Measurements from ENCODE around the gene TFAP2E.

TFAP2E gene

GRCh38 chr1:35557118-35557610 lies 15.9 kb upstream of the TFAP2E start, which contains the start of gene KIAA0319L:
Gene KIAA0319L (minus strand): TSS chr1:35557403. CDS start chr1:35554491, 2,912 bp downstream.
- no peak for DNase-seq (ENCODE audit: low read depth in 3 of 3)

DNA sequence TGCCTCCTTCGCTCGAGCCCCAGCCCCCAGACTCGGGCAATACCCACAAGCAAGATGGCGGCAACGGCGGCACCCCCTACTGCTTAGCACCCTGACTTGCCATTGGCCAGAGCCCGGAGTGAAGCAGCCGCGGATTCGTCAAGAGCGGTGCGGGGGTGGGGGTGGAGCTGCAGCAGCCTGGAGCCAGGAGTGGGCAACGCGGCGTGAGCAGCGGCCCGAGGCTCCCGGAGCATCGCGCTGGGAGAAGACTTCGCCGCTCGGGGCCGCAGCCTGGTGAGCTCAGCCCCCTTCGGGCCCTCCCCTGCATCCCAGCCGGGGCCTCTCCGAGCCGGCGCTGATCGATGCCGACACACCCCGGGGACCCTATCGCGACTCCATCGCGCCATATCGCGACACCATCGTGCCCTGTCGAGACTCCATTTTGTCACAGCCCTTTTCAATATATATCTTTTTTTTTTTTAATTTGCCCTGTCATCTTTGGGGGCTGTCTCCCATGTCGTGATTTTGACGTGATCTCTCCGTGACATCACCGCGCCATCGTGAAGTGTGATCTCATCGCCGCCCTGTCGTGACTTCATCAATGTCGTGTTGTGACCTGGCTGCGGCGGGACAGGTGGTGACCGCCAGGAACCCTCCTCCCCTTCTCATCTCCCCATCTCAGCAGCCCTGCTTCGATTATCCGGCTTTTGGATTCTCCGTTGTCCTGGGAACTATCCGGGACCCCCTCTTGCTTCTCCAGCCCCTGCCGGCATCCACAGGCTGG lies 15.3 kb upstream of the TFAP2E start, which contains the start of gene NCDN:
Gene NCDN (plus strand): TSS at position 189 of the 763 bp plus-strand sequence. CDS start 392 bp downstream, at position 581.
- peak; percentile 89 to 94 (median 92) for DNase-seq (ENCODE audit: low read depth in 3 of 3)

GRCh38 chr1:35558374-35559316 lies 14.5 kb upstream of the TFAP2E start:
- no peak for DNase-seq (ENCODE audit: low read depth in 3 of 3)

- DNase-seq (ENCODE audit: low read depth in 3 of 3): no peak
Observed at GRCh38 chr1:35559317-35559944, 13.7 kb upstream of the TFAP2E start.

DNA sequence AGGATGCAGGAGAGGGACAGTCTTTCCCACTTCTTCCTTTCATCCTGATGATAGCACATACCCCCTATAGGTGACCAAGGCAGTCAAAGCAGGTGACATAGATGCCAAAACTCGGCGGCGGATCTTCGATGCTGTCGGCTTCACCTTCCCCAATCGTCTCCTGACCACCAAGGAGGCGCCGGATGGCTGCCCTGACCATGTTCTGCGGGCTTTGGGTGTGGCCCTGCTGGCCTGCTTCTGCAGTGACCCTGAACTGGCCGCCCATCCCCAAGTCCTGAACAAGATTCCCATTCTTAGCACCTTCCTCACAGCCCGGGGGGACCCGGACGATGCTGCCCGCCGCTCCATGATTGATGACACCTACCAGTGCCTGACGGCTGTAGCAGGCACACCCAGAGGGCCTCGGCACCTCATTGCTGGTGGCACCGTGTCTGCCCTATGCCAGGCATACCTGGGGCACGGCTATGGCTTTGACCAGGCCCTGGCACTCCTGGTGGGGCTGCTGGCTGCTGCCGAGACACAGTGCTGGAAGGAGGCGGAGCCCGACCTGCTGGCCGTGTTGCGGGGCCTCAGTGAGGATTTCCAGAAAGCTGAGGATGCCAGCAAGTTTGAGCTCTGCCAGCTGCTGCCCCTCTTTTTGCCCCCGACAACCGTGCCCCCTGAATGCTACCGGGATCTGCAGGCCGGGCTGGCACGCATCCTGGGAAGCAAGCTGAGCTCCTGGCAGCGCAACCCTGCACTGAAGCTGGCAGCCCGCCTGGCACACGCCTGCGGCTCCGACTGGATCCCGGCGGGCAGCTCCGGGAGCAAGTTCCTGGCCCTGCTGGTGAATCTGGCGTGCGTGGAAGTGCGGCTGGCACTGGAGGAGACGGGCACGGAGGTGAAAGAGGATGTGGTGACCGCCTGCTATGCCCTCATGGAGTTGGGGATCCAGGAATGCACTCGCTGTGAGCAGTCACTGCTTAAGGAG lies 12.6 kb upstream of the TFAP2E start:
- DNase-seq (ENCODE audit: low read depth in 3 of 3): no peak

GRCh38 chr1:35561297-35561971 lies 11.7 kb upstream of the TFAP2E start:
- DNase-seq (ENCODE audit: low read depth in 3 of 3): no peak

DNA sequence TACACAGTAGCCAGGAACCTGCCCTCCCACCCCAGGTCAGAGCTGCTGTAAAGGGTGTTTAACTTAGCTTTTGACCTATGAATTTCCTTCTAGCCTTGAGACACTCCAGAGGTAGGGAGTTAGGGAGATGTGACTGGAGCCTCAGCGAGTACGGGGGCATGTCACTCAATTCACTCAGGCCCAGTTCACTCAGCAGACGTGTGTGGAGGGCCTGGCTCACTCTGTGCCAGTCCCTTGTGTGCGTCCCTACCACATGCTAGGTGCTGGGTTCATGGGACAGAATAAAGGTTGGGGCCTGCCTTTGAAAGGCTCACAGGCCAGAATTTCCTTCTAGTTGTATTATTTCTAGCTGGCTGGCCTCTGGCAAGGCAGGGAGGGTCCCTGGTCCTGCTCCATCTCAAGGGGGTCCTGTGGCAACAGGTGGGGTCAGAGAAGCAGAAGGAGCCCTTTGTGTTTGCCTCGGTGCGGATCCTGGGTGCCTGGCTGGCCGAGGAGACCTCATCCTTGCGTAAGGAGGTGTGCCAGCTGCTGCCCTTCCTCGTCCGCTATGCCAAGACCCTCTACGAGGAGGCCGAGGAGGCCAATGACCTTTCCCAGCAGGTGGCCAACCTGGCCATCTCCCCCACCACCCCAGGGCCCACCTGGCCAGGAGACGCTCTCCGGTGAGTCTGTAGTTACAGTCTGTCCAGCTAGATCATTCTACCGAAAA lies 11.0 kb upstream of the TFAP2E start:
- DNase-seq (ENCODE audit: low read depth in 3 of 3): no peak

DNA sequence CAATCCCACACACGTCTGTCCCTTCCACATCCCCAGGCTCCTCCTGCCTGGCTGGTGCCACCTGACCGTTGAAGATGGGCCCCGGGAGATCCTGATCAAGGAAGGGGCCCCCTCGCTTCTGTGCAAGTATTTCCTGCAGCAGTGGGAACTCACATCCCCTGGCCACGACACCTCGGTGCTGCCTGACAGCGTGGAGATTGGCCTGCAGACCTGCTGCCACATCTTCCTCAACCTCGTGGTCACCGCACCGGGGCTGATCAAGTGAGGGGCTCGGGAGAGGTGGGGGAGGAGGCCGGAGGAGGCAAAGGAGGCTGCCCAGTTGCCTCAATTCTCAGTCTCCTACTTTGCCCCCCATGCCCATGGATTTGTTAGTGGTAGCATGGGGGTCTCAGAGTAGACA lies 9.9 kb upstream of the TFAP2E start:
- no peak for DNase-seq (ENCODE audit: low read depth in 3 of 3)

DNA sequence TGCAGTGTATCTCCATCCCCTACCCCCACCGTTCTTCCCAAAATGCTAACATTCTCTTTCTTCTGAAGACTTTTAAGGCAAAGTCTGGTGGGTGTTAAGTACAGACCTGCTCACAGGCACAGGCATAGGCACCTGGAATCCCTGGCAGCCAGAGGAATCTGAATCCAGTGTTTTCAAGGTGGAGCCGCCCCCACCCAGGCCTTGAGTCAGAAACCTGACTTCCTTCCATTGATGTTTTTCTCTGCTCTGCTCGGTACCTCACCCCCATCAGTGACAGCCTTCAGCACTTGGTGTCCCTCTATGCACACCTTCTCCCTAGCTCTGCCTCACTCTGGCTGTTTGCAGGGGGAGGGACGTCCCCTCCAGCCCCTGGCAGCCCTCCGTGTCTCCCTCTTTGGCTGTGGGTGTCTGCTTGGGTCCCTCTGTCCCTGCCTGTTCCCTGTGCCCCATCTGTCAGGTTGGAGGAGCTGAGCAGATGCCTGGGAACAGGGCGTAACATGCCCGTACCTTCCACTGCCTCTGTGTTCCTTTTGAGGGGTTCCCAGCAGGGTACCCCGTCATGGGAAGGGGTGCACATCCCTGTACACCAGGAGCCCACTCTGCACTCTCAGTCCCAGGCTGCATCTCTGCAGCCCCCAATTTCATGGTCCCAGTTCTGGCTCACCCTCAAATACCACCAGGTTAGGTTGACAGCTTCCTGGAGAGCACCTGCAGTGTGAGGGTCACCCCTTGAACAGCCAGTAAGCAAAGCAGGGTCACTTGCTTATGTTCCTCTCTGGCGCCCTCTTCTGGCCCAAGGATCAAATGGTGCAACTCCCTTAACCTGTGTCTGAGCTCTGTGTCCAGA lies 8.9 kb upstream of the TFAP2E start:
- peak; percentile 60 to 64 (median 62) for DNase-seq (ENCODE audit: low read depth in 3 of 3)

DNA sequence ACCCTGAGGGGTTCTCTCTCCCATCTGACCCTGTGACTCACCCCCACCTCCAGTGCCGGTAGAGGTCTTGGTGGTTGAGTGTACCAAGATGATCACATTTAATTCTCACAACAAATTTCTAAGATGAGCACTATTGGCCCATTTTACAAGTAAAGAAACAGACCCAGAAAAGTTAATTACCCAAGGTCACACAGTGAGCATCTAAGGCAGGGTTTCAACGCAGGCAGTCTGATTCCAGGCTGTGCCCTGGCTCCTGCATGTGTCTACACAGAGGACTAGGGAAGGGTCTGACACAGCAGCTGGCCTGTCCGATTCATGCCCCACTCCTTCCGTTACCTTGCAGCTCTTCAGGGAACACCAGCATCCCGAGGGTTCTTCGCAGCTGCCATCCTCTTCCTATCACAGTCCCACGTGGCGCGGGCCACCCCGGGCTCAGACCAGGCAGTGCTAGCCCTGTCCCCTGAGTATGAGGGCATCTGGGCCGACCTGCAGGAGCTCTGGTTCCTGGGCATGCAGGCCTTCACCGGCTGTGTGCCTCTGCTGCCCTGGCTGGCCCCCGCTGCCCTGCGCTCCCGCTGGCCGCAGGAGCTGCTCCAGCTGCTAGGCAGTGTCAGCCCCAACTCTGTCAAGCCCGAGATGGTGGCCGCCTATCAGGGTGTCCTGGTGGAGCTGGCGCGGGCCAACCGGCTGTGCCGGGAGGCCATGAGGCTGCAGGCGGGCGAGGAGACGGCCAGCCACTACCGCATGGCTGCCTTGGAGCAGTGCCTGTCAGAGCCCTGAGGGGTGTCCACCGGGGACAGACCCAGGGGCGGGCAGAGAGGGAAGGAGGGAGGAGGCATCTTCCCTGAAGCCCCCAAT lies 8.0 kb upstream of the TFAP2E start:
- DNase-seq (ENCODE audit: low read depth in 3 of 3): no peak

- DNase-seq (ENCODE audit: low read depth in 3 of 3): no peak
Observed at GRCh38 chr1:35565742-35566133, 7.4 kb upstream of the TFAP2E start.

- no peak for DNase-seq (ENCODE audit: low read depth in 3 of 3)
Observed at GRCh38 chr1:35567947-35568558, 5.1 kb upstream of the TFAP2E start.

- peak in 2 of 3 experiments; percentile 31 to 44 for DNase-seq (ENCODE audit: low read depth in 3 of 3)
Observed at GRCh38 chr1:35568975-35569395, 4.1 kb upstream of the TFAP2E start.

DNA sequence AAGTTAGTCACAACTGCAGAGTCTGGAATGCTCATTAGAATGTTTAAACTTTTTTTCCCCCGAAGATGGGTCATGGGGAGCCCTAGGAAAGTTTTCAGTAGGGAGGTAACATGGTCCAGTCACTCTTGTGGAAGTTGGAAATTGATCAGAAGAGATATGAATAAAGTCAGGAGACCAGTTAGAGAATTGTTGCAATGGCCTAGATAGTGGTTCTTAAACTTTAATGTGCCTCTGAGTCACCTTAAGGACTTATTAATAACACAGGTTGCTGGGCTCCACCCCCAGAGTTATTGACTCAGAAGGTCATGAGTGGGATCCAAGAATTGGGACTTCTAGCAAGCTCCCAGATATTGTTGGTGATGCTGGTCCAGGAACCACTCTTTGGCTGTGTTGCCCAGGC lies 3.2 kb upstream of the TFAP2E start:
- no peak for DNase-seq (ENCODE audit: low read depth in 3 of 3)

DNA sequence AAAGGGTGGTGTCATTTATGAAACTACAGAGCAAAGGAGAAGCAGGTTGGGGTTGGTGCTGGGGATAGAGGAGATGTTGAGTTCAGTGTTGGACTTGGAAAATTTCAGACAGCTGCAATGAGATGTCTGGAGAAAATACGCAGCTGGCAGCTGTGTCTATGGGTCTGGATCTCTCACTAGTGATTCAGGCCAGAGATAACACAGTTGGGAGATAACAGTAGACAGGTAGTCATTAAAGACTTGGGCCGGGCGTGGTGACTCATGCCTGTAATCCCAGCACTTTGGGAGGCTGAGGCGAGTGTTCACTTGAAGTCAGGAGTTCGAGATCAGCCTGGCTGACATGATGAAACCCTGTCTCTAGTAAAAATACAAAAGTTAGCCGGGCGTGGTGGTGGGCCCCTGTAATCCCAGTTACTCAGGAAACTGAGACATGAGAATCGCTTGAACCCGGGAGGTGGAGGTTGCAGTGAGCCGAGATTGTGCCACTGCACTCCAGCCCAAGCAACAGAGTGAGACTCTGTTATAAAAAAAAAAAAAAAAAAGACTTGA lies 2.5 kb upstream of the TFAP2E start:
- DNase-seq (ENCODE audit: low read depth in 3 of 3): no peak

- DNase-seq (ENCODE audit: low read depth in 3 of 3): no peak
Observed at GRCh38 chr1:35571263-35571662, 1.9 kb upstream of the TFAP2E start.

- no peak for DNase-seq (ENCODE audit: low read depth in 3 of 3)
Observed at GRCh38 chr1:35572296-35572695, 818 bp upstream of the TFAP2E start.

All from stimulated activated CD4-positive, alpha-beta T cell treated with anti-CD3 and anti-CD28 coated beads, TNF-alpha, amount 100 ng/mL, for 4 hours (primary cell).